CD4-positive, alpha-beta T cell treated with Interleukin-6 at 100 ng/mL for 8 hours (primary cell): Measurements from ENCODE around the gene RNF5.
"Not testable (repeated sequence)": the region's sequence is repeated elsewhere in the genome, so short reads cannot be mapped to it uniquely, and the experiment has no call there.

Experiments used
- DNase-seq: peaks from one replicate; pipeline ENCODE4 v3.0.0-alpha.2; 2020; ENCODE audit warnings: mixed read lengths, low spot score

RNF5 gene, protein sequence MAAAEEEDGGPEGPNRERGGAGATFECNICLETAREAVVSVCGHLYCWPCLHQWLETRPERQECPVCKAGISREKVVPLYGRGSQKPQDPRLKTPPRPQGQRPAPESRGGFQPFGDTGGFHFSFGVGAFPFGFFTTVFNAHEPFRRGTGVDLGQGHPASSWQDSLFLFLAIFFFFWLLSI

DNA sequence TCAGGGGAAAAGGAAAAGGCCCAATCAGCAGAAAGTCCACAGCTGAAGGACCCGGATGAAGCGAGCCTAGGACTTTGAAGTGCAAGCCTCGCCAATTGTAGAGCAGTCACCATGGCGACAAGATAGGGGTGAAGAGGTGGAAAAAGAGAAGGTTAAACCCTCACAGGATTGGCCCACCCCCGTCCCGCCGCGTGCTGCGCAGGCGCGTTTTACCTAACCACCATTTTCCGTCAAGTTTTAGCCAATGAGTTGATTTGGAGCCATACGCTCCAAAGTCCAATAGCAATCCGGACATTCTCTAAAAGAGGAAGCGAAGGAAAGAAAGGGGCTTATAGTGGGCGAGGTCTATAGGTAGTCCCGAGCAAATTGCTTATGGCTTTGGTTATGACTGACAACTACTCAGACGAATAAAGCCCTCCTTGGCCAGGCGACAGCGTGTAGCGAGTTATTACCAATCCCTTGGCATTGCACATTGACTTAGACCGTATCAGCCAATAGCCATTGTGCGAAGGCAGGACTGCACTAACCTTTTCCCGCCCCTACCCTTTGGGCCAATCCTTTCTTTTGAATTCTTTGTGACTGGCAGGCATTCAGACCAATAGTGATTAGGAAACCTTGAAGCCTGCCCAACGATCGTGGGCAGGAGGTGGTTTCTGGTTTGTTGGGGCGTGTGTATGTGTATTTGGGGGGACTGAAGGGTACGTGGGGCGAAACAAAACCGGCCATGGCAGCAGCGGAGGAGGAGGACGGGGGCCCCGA lies at the start of gene RNF5:
Gene RNF5 (plus strand): TSS at position 618 of the 759 bp plus-strand sequence. CDS start 107 bp downstream, at position 725.
- DNase-seq: peak; percentile 99

DNA sequence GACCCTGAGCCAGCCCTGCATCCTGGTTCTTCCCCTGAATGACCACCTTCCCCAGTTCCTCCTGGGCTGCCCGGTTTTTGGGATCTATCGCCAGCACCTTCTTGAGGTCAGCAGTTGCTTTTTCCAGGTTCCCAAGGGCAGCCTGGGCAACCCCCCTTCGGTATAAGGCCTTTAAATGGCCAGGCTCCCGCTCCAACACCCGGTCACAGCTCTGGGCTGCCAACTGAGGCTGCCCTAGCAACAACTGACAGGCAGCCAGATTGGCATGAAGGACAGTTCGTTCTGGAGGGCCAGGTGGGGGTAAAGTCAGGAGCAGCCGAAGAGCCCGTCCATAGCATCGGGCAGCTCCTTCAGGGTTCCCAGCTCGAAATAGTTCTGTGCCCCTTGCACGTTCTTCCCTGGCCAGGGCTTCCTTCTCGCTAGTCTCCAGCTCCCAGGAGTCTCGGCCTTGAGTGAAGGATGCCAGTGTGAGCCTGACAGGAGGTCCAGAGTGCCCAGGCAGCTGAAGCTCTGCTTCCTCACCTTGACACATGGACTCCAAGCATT lies 49.4 kb upstream of the RNF5 start:
- no peak for DNase-seq

DNA sequence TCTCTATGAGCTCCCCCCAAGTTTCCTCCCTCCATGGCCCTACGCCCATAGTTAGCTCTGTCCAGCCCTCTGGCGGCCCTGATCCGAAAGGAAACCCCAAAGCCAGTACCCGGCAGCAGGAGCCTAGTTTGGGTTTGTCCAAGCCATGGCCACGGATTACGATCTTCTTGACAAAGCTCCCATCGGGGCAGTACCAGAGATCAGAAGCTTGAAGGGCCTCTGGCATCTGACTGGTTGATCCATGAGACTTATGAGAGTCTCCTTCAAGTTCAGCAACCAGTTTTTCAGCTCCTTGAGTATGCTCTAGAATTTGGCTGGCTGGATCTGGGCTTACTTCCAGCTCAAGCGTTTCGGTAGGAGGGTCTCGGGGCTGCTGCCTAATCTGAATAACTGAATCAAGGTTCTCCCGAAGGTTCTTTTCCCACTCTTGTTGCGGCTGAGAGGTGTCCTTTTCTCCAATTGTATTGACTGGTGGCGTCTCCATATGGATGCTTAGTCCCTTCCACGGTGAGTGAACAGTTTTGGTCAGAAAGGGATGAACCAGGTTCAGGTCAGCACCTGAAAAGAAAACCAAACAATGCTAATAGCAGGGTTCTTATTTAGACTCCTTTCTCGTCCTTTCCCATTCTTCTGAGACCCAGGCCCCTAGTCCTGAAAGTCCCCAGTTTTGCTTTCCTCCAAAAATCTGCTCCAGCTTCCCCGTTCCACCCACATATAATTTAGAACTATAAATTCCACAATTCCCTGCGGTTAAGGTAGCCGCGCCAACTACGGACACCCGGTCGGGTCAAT lies 48.7 kb upstream of the RNF5 start:
- no peak for DNase-seq

DNA sequence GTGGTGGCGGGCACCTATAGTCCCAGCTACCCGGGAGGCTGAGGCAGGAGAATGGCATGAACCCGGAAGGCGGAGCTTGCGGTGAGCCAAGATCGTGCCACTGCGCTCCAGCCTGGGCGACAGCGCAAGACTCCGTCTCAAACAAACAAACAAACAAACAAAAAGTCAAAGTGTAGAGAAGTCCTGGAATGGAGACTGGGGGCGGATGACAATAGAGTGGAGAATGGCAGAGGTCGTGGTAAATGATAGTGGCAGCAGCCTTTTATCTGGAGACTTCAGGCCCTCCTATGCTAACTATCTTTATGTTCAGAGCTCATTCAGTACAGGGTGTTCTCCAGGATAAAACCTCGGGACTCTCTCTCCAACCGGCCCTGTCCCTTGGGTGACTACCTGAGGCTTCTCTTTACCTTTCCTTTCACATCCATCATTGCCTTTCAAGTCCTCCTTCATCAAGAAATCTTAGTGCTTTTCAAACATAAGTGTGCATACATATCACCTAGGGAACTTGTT lies 46.7 kb upstream of the RNF5 start:
- no peak for DNase-seq

DNA sequence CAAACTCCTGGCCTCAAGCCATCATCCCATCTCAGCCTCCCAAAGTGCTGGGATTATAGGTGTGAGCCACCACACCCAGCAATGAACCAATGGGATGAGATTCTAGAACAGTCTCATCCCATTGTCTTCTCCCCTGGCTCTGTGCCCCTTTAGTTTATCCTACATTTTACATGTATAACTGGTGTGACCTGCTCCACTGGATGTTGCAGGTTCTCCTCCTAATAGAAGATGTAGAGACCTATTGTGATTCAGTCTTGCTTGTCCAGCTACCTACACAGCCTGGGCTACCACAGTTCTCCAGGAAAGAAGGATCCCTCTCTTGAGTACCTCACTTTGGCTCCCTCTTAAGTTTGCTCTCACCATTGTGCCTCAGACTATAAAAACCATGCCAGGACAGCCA lies 46.1 kb upstream of the RNF5 start:
- no peak for DNase-seq

GRCh38 chr6:32133786-32134185 lies 44.4 kb upstream of the RNF5 start:
- DNase-seq: no peak

DNA sequence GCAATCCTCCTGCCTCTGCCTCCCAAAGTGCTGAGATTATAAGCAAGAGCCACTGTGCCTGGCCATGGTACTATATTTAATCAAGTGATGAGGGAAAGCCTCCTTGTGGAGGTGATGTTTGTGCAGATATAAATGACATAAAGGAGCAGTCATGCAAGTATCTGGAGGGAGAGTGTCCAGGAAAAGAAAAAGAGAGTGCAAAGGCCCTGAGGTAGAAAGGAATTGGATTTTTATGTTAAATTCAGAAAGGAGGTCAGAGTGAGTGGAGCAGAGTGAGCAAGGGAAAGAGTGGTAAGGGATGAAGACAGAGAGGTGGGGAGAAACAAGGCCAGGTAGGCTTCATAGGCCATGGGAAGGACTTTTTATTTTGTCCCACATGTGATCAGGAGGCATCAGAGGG lies 40.8 kb upstream of the RNF5 start:
- no peak for DNase-seq

DNA sequence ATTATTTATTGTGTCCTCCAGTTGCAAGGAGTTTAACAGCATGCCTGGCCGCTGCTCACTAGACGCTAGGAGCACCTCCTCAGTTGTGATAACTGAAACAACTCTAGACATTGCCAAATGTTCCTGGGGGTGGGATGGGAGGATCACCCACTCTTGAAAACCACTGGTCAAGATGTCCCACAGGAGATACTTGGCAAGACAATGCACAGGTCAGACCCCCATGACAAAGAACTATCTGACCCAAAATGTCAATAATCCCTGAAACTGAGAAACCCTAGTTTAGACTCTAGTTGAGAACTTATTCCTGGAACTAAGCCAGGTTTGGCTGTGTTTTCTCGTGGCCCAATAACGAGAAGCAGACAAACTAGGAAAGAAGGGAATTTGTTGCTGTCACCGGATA lies 38.6 kb upstream of the RNF5 start:
- no peak for DNase-seq

DNA sequence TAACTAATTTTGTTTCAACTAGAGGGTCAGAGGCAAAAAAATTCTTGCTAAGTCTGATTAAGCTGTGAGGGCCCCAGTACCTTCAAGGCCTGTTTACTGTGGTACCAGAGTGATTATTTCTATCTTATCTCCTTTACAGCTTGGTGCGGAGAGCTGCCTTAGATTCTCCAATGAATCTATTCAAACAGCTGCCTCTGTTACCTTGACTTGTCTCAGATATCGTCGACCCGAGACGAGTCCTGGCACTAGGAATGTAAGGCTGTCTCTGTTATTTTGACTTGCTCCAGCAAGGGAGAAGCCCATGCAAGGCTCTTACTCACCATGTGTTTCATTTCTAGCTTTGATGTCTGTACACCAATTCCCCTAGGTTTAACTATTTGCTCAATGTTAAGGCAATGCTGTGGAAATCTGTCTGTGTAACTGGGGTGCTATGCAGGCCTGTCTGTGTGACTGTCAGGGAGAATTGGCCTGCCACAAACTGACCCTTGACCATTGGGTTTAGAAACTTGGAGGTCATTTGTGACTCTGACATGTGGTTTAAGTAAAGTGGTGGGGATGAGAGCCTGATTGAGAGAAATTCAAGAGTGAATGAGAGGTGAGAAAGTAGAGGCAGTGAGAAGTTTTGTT lies 37.7 kb upstream of the RNF5 start:
- no peak for DNase-seq

GRCh38 chr6:32144238-32144637 lies 34.0 kb upstream of the RNF5 start:
- DNase-seq: not testable (repeated sequence)

DNA sequence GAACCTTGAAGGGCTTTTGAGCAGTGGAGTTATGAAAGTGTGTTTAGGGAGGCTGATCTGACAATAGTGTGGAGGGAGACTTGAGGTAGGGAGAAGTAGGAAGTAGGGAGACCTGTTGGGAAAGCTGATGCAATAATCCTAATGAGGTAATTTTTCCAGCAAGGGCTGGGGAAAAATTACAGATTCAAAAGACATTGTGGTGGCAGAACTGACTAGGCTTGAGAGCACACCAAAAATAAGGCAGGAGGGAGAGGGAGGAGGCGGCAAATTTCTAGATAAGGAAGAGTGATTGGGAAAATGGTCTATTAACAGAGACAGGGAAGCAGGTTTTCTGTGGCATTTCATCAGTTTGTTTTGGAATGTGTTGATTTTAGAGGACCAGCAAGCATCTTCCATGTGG lies 31.9 kb upstream of the RNF5 start:
- DNase-seq: no peak

- no peak for DNase-seq
Observed at GRCh38 chr6:32146687-32147086, 31.5 kb upstream of the RNF5 start.

- no peak for DNase-seq
Observed at GRCh38 chr6:32147401-32148132, 30.6 kb upstream of the RNF5 start.

GRCh38 chr6:32148289-32149091 lies 29.7 kb upstream of the RNF5 start:
- peak; percentile 57 for DNase-seq

GRCh38 chr6:32149092-32149755 lies 29.0 kb upstream of the RNF5 start:
- no peak for DNase-seq

DNA sequence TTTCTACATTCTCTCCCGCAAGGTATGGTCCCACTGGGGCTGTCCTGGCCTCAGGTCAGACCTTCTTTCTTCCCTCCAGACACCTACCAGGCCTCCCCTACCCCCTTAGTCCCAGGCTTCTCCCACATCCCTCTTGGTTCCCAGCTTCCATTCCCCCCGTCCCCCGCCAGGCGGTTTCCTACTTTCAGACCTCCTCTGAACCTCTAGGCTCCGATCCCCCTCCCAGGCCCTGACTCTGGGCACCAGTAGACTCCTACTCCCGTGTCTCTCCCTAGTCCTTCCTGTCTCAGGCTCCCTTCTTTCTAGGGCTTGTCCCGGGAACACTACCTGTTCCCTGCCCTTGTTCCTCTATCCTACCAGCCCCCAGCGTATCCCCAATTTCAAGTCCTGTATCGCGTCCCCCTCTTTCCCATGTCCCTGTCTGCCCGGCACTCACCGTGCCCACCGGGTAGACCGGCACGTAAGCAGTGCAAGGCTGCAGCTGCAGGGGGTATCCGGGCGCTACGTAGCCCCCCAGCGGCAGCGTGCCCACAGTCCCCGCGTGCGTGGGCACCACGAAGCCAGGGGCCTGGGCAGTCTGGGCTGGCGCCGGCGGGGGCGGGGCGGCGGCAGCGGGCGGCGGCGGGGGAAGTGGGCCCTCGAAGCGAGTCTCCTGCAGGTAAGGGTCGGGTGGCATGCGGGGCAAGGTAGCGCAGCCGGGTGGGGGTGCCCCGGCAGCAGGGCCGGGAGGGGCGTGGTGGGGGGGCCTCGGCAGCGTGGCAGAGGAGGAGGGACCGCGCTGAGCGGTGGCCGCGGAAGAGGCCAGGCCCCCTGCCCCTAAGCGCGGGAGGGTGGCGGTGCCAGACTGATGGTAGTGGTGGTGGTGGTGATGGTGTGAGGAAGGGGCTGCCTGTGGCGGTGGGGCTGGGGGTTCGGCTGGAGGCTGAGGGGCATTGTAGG lies 28.0 kb upstream of the RNF5 start:
- no peak for DNase-seq

GRCh38 chr6:32151181-32151862 lies 26.9 kb upstream of the RNF5 start:
- no peak for DNase-seq
